B cell (primary cell): ENCODE measurements around the gene PCK1.

Experiments
- EZH2 ChIP-seq: IDR thresholded peaks from 2 replicates; pipeline ENCODE4 v1.6.1; 2012; ENCODE audit warnings: borderline replicate concordance, low read depth, mild to moderate bottlenecking, moderate library complexity, low read length; ENCODE audit not compliant: insufficient read depth, poor library complexity, severe bottlenecking
- TF ChIP-seq, protein P1 (sequence below): fragments of 200-600 bp; IDR thresholded peaks from one replicate; pipeline ENCODE4 v1.8.0; 2022; ENCODE audit warnings: antibody characterized with exemption, mild to moderate bottlenecking

DNA sequence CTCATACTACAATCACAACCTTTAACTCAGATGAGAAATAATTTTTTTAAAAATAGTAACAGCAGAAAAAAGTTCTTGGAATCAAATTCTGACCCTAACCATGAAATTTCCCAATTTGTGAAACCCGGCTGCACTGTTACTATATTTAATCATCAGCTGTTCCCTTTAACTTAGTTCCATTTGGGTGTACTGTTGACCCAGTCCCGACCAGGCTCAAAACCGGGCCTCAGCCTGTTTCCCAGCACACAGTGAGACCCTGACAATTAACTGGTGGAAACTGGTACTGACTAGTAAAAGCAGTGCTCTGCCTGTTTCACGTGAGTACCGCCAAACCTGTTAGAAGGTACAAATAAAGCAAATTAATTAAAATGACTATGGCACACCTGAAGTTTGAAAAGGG is 43.0 kb upstream of the PCK1 start:
- TF ChIP-seq, protein P1, sequence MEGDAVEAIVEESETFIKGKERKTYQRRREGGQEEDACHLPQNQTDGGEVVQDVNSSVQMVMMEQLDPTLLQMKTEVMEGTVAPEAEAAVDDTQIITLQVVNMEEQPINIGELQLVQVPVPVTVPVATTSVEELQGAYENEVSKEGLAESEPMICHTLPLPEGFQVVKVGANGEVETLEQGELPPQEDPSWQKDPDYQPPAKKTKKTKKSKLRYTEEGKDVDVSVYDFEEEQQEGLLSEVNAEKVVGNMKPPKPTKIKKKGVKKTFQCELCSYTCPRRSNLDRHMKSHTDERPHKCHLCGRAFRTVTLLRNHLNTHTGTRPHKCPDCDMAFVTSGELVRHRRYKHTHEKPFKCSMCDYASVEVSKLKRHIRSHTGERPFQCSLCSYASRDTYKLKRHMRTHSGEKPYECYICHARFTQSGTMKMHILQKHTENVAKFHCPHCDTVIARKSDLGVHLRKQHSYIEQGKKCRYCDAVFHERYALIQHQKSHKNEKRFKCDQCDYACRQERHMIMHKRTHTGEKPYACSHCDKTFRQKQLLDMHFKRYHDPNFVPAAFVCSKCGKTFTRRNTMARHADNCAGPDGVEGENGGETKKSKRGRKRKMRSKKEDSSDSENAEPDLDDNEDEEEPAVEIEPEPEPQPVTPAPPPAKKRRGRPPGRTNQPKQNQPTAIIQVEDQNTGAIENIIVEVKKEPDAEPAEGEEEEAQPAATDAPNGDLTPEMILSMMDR: no peak
- no peak for TF ChIP-seq EZH2
